PFSK-1 (cell line): ENCODE data around the gene ERFE.

Experiments
- POLR2AphosphoS5 ChIP-seq: IDR thresholded peaks from 2 replicates; pipeline ENCODE4 v1.6.1; 2012; ENCODE audit warnings: low read depth, mild to moderate bottlenecking, control low read depth, low read length, moderate library complexity
- SIN3A ChIP-seq: IDR thresholded peaks from 2 replicates; pipeline ENCODE4 v1.6.1; 2012; ENCODE audit warnings: mild to moderate bottlenecking, low read length, moderate library complexity, borderline replicate concordance; ENCODE audit not compliant: insufficient read depth
- TAF1 ChIP-seq: IDR thresholded peaks from 2 replicates; pipeline ENCODE4 v1.6.1; 2012; ENCODE audit warnings: low read length, control low read depth, borderline replicate concordance; ENCODE audit not compliant: insufficient read depth
- TF ChIP-seq, protein P1 (sequence below), 2 experiments: IDR thresholded peaks; 2 replicates each; pipeline versions ENCODE4 v1.6.1 to v1.8.0; 2011 to 2012; ENCODE audit warnings: low read depth in 2 of 2, low read length in 2 of 2, control low read depth in 1 of 2, inconsistent platforms in 1 of 2, mild to moderate bottlenecking in 1 of 2, moderate library complexity in 1 of 2; ENCODE audit not compliant: insufficient read depth in 1 of 2

DNA sequence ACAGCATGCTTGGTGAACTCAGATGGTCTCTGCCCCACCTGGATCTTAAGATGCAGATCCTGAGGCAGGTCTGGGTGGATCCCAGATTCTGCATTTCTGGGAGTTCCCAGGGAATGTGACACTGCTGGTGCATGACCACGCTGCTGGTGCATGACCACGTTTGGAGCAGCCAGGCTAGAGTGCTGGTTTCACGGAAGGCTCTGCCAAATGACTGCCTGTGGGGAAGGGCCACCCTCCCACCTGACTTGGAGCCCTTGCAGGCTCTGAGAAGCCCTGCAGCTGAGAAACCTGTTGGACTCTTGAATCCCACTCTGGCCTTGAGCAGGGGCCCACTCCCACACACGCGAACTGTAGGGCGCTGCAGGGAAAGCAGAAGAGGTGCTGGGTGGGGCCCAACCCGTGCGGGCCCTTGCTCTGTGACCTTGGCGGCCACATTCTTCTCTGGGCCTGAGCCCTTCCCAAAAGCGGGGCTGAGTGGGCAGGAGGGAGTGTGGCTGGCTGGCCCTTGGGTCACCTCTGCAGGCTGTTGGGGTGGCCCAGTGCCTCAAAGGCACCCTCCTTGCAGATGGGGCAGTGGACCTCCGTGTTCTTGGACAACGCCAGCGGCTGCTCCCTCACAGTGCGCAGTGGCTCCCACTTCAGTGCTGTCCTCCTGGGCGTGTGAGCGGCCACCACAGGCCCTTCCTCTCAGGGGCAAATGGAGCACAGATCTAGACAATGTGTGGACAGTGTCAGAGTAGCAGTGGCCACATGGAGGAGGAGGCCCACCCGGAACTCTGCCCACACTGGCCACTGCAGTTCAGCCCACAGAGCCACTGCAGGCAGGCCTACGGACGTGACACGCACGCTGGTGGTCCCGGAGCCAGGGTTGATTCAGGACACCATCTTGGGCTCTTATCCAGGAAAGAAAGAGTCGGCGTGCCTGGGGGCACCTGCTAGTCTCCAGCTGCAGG, 7.9 kb downstream of the ERFE start:
- TF ChIP-seq TAF1 (no peak), POLR2AphosphoS5 (no peak; the same call in 1 of the 2 replicates), SIN3A (no peak)
- TF ChIP-seq, protein P1, sequence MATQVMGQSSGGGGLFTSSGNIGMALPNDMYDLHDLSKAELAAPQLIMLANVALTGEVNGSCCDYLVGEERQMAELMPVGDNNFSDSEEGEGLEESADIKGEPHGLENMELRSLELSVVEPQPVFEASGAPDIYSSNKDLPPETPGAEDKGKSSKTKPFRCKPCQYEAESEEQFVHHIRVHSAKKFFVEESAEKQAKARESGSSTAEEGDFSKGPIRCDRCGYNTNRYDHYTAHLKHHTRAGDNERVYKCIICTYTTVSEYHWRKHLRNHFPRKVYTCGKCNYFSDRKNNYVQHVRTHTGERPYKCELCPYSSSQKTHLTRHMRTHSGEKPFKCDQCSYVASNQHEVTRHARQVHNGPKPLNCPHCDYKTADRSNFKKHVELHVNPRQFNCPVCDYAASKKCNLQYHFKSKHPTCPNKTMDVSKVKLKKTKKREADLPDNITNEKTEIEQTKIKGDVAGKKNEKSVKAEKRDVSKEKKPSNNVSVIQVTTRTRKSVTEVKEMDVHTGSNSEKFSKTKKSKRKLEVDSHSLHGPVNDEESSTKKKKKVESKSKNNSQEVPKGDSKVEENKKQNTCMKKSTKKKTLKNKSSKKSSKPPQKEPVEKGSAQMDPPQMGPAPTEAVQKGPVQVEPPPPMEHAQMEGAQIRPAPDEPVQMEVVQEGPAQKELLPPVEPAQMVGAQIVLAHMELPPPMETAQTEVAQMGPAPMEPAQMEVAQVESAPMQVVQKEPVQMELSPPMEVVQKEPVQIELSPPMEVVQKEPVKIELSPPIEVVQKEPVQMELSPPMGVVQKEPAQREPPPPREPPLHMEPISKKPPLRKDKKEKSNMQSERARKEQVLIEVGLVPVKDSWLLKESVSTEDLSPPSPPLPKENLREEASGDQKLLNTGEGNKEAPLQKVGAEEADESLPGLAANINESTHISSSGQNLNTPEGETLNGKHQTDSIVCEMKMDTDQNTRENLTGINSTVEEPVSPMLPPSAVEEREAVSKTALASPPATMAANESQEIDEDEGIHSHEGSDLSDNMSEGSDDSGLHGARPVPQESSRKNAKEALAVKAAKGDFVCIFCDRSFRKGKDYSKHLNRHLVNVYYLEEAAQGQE (IDR thresholded peaks at IDR 0.05; ENCODE audit: insufficient read depth in 1 of 2, low read depth in 2 of 2, low read length in 2 of 2): no peak
